Stimulated activated CD8-positive, alpha-beta memory T cell treated with anti-CD3 and anti-CD28 coated beads, Interleukin-2, amount 100 ng/mL, for 1 hour (primary cell): ENCODE measurements around the gene PUS7L.
"Not testable (repeated sequence)": the region's sequence is repeated elsewhere in the genome, so short reads cannot be mapped to it uniquely, and the experiment has no call there.

Experiments
- DNase-seq, 2 donors: peaks; one replicate each; pipeline ENCODE4 v3.0.0-alpha.2; 2020; ENCODE audit warnings: low read depth in 2 of 2

PUS7L gene, protein sequence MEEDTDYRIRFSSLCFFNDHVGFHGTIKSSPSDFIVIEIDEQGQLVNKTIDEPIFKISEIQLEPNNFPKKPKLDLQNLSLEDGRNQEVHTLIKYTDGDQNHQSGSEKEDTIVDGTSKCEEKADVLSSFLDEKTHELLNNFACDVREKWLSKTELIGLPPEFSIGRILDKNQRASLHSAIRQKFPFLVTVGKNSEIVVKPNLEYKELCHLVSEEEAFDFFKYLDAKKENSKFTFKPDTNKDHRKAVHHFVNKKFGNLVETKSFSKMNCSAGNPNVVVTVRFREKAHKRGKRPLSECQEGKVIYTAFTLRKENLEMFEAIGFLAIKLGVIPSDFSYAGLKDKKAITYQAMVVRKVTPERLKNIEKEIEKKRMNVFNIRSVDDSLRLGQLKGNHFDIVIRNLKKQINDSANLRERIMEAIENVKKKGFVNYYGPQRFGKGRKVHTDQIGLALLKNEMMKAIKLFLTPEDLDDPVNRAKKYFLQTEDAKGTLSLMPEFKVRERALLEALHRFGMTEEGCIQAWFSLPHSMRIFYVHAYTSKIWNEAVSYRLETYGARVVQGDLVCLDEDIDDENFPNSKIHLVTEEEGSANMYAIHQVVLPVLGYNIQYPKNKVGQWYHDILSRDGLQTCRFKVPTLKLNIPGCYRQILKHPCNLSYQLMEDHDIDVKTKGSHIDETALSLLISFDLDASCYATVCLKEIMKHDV

GRCh38 chr12:43758728-43759563, at the start of gene PUS7L, which contains the start of gene IRAK4:
Gene PUS7L, minus strand, starts transcription at chr12:43758790. Its CDS starts 3,545 bp downstream, at chr12:43755245.
Gene IRAK4, plus strand, starts transcription at chr12:43758951. Its CDS starts 9,161 bp downstream, at chr12:43768112.
- peak; percentile 89 to 90 for DNase-seq

DNA sequence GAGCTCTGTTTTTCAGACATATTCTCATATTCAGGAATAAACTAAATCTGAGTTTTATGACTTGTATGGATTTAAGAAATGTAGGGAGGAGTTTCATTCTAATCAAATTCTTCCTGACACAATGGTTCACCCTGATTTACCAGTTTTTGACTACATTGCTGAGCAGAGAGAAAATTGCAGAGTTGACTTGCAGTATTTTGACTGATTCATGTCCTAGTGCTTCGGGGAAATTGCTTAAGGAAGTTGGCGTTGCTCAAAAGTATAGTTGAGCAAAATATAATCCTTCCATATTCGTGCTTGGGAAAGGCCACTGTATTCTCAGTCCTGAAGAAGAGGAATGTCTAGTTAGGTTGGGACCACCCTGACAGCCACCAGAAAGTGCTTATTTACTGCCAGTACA, 48.8 kb upstream of the PUS7L start:
- DNase-seq, result no peak

DNA sequence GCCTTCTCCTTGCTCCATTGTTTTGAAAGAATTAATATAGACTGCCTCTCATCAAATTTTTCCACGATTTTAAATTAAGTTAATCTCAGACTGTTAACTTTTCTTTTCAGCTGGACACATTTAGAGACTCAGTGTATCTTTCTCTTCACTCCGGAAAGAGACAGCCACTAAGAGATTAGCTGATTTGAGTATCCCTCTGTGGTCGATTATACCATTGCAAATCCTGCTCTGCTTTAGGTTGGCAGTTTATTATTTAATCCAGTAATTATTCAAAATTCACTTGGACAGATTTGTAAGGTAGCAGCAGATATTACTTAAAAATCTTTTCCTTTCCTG, 48.1 kb upstream of the PUS7L start:
- no peak for DNase-seq

- DNase-seq, result peak; percentile 64 to 70
Observed at GRCh38 chr12:43805860-43806736, 47.5 kb upstream of the PUS7L start, which contains the start of gene TWF1. Gene TWF1, minus strand, starts transcription at chr12:43806317. Its CDS starts 72 bp downstream, at chr12:43806245.

DNA sequence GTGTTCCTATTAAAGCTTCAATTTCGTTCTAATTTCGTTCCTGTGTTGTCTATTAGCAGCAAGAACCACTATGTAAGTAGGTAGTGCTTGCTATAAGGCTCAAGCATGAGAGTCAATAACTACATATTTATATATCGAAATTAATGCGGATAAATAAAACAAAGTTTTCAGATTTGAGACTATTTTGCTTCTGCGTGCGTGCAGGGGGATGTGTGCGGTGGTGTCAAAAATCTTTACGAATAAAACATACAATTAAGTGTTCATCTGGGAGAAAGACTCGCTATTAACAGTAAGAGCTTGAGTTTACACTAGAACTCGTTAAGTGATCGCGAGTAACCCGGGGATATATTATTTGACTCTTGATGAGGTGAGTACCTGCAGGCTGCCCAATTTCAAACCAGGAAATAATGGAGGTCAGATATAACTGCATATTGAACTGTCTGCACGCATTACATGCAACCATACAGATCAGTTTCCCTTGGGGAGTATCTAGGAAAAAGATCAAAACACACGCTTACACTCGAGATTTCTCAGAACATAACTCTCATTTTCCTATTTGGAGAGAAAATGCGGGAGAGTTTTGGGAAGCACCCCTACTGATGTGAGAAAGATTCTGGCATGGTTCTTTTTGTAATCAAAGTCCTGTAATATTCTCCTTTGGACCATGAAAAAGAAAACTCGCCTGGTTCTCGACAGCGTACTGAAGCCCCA, 46.7 kb upstream of the PUS7L start:
- DNase-seq, result no peak

DNA sequence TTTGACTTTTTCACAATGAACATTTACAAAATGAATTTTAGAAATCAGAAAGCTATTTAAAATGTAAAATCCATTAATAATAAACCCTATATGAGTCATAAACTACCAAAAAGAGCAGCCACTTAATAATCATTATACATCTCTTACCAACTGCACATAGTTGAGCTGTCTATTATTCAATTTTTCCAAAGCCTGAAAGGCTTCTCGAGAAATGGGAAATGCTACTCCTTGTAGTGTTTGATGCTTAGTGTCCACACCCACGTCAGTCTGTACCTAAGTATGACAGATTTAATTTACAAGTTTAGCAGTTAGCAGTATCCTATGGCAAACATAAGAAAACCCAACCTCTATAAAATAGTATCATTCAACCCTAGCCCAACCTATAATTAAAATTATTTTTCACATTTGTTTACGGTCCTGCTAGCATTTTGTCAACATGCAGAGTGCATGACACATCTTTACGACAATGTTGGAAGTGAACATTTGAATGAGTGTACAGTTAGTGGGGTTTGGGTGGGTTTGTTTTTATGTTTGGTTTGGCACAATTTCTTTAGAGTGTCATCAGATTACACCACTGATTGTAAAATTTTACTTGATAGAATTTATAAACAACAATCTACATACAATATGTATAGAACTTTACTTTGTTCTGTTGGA, 39.1 kb upstream of the PUS7L start:
- no peak for DNase-seq

GRCh38 chr12:43795716-43796280, 37.2 kb upstream of the PUS7L start:
- DNase-seq, result no peak

GRCh38 chr12:43789941-43790340, 31.4 kb upstream of the PUS7L start:
- DNase-seq, result no peak

- DNase-seq, result no peak
Observed at GRCh38 chr12:43786899-43787693, 28.5 kb upstream of the PUS7L start.

GRCh38 chr12:43776498-43776897, 17.9 kb upstream of the PUS7L start:
- no peak for DNase-seq

DNA sequence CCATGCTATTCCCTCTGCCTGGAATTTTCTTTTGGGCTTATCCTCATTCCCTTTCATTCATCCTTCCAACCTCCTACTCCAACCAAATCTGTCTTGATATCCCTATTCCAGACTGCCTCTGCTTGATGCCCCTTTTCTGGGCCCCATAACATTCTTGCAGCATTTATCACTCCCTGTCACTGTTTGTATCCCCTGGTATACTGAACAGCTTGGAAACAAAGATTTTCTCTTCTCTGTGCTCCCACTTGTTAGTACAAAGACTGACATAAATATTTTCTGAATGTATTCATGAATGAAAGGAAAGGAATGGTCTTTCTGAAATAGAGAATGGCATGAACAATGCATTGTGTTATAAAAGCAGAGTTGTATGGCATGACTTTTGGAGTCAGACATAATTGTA, 7.7 kb upstream of the PUS7L start:
- DNase-seq, result no peak

DNA sequence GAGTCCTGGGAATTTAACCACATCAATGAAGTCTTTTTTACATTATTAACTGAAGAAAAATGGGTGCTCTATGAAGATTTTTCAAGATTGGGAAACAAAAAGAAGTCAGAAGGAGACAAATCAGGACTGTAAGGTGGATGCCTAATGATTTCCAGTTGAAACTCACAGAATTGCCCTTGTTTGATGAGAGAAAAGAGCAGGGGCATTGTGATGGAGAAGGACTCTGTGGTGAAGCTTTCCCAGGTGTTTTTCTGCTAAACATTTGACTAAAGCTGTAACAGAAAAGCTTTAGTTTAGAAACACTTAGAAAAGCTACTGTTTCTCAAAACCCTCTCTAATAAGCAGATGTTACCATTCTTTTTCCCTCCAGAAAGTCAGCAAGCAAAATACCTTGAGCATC, 5.9 kb upstream of the PUS7L start:
- DNase-seq, result no peak

DNA sequence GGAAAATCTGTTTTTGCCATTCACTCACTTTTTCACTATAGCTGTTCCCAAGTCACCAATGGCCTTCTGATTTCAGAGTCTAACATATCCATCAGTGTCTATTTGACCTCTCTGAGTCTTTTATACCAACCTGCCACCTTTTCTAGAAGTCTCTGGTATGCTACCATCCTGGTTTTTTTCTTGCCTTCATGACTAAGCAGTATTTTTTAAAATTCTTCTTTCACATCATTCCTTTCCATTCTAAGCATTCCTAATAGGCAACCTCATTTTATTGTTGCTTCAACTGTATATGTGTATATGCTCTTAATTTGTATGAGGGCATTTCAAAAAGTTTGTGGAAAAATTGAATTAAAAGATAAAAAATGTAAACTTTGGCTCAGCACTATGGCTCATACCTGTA, 5.2 kb upstream of the PUS7L start:
- no peak for DNase-seq

GRCh38 chr12:43762596-43762995, 4.0 kb upstream of the PUS7L start:
- DNase-seq, result no peak

- DNase-seq, result no peak
Observed at GRCh38 chr12:43761500-43761899, 2.9 kb upstream of the PUS7L start.

GRCh38 chr12:43760396-43760795, 1.8 kb upstream of the PUS7L start:
- DNase-seq, result no peak

- DNase-seq, result peak in 1 of 2 donors; percentile 8
Observed at GRCh38 chr12:43758247-43758727, 303 bp downstream of the PUS7L start.

- no peak for DNase-seq
Observed at GRCh38 chr12:43754015-43754414, 4.6 kb downstream of the PUS7L start.

DNA sequence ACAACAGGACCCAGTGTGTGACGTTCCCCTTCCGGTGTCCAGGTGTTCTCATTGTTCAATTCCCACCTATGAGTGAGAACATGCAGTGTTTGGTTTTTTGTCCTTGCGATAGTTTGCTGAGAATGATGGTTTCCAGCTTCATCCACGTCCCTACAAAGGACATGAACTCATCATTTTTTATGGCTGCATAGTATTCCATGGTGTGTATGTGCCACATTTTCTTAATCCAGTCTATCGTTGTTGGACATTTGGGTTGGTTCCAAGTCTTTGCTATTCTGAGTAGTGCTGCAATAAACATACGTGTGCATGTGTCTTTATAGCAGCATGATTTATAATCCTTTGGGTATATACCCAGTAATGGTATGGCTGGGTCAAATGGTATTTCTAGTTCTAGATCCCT, 7.2 kb downstream of the PUS7L start:
- not testable (repeated sequence) for DNase-seq
